Stimulated activated CD4-positive, alpha-beta T cell treated with anti-CD3 and anti-CD28 coated beads, Interleukin-4, amount 100 ng/mL, for 1 hour (primary cell): ENCODE measurements around the gene AKT1.
"Not testable (repeated sequence)": the region's sequence is repeated elsewhere in the genome, so short reads cannot be mapped to it uniquely, and the experiment has no call there.

Source experiments
- DNase-seq: peaks from one replicate; pipeline ENCODE4 v3.0.0-alpha.2; 2020

Gene AKT1

GRCh38 chr14:104734991-104735779 lies 60.4 kb downstream of the AKT1 start:
- DNase-seq, result no peak

GRCh38 chr14:104734601-104734990 lies 61.0 kb downstream of the AKT1 start:
- DNase-seq, result no peak

- no peak for DNase-seq
Observed at GRCh38 chr14:104734051-104734587, 61.4 kb downstream of the AKT1 start.

- no peak for DNase-seq
Observed at GRCh38 chr14:104732931-104733681, 62.4 kb downstream of the AKT1 start.

GRCh38 chr14:104732355-104732804 lies 63.2 kb downstream of the AKT1 start:
- no peak for DNase-seq

GRCh38 chr14:104731320-104732294 lies 63.9 kb downstream of the AKT1 start:
- no peak for DNase-seq

- DNase-seq, result no peak
Observed at GRCh38 chr14:104730487-104730886, 65.1 kb downstream of the AKT1 start.

- no peak for DNase-seq
Observed at GRCh38 chr14:104729835-104730181, 65.7 kb downstream of the AKT1 start.

GRCh38 chr14:104729176-104729834 lies 66.2 kb downstream of the AKT1 start:
- not testable (repeated sequence) for DNase-seq

- no peak for DNase-seq
Observed at GRCh38 chr14:104728631-104729030, 66.9 kb downstream of the AKT1 start.

GRCh38 chr14:104726600-104727451 lies 68.7 kb downstream of the AKT1 start:
- no peak for DNase-seq

- no peak for DNase-seq
Observed at GRCh38 chr14:104725772-104726548, 69.6 kb downstream of the AKT1 start.

- DNase-seq, result no peak
Observed at GRCh38 chr14:104724981-104725771, 70.4 kb downstream of the AKT1 start.

- no peak for DNase-seq
Observed at GRCh38 chr14:104724407-104724980, 71.1 kb downstream of the AKT1 start.

- DNase-seq, result peak; percentile 56
Observed at GRCh38 chr14:104723651-104724406, 71.7 kb downstream of the AKT1 start, which contains the start of gene ADSS1. Gene ADSS1 (plus strand): TSS chr14:104724229. CDS start chr14:104724271, 42 bp downstream.

GRCh38 chr14:104722938-104723650 lies 72.5 kb downstream of the AKT1 start:
- no peak for DNase-seq
